NCI-H1092 (cell line): ENCODE results near the gene DMAC2L.
"Not testable (repeated sequence)": the region's sequence is repeated elsewhere in the genome, so short reads cannot be mapped to it uniquely, and the experiment has no call there.

Experiments
- DNase-seq: peaks from one replicate; lab custom pipeline; 2025; lab: John Stamatoyannopoulos, UW

The DMAC2L gene, protein sequence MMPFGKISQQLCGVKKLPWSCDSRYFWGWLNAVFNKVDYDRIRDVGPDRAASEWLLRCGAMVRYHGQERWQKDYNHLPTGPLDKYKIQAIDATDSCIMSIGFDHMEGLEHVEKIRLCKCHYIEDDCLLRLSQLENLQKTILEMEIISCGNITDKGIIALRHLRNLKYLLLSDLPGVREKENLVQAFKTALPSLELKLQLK

DNA sequence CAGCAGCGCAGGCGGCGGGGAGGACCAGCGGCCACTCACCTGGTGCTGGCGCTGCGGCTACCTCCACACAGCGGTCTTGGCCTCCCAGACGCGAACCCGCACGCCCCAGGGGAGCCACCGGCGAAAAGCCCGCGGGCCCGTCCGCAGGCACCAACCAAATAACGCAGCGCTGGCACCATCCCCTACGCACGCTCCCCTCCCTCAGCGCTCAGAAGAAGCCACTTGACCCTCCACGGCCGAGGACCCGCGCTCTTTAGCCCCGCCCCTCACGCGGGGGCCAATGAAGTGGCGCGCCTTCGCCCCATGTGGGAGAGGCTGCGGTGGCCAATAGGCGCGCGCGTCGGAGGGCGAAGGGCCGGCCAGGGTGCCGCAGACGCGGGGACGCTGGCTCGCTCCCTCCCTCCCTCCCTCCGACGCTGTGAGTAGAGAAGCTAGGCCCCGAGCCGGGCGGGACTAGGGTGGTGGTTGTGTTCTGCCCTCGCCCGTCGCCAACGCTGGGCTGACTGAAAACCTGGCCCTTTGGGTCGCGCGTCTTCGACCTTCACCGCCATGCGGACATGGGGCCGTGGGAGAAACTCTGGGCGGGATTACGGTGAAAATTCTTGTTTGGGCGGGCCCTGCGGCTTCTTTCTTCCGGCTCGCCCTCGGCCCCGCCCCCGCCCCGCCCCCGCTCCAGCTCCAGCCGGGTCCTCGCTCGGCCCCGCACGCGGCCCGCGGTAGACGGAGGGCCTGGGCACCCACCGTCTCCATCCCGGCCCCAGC lies at the start of gene DMAC2L, which contains the start of gene L2HGDH:
DMAC2L (plus strand) TSS at position 353 of the 762 bp plus-strand sequence. CDS start 9,164 bp downstream, outside the sequence.
L2HGDH (minus strand) TSS at position 258 of the 762 bp plus-strand sequence; CDS start at position 179, 79 bp downstream.
- DNase-seq = peak; percentile 97

DNA sequence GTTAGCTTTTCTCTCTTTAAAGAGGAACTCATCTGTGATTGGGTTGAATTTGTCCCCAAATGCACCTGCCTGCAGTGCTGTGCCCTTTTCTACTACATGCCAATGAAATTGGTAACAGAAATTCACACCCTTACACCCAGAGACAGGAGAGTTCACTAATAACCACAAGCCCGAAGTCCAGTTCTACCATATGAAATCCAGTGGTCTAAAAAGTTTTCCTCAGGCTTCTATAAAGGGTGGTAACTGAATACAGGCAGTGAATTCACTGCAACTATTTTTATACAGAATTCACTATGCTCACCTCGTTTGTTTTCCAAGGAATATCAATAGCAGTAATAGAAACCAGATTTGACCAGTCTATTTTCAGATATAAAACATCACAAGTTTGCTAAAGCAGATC lies 49.3 kb upstream of the DMAC2L start:
- no peak for DNase-seq

DNA sequence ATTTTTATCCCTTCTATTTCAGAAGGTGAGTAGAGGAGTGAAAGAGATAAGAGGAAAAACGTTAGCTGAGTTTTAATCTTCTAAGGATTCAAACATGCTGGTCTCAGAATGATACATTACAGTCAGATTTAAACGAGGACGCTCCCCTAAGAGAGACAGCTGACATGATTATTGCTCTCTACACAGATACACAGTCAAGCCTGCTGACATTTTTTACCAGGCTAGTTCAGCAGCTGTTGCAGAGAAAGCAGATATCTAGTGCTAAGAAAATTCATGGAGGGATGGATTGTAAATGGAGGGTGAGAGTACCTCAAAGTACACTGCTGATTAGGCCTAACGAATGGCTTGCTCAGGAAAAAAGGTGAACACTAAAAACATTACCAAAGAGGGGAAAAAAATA lies 48.8 kb upstream of the DMAC2L start:
- DNase-seq = no peak

DNA sequence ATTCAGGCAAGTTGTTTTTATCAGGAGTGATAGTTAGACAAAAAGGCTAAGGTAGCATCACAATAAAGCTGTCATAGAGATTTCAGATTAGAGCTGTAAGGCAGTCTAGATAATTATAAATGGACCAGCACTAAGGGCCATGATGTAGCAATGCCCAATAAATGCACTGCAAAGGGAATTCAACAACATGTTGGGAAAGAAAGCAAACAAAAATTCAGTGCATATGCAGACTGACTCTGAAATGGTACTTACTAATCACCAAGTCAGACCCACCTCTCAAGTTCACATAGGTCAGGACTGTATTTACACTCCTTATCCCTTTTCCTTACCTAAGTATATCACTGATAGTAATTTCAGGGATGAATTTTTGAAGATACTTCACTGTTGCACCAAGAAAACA lies 47.1 kb upstream of the DMAC2L start:
- no peak for DNase-seq

DNA sequence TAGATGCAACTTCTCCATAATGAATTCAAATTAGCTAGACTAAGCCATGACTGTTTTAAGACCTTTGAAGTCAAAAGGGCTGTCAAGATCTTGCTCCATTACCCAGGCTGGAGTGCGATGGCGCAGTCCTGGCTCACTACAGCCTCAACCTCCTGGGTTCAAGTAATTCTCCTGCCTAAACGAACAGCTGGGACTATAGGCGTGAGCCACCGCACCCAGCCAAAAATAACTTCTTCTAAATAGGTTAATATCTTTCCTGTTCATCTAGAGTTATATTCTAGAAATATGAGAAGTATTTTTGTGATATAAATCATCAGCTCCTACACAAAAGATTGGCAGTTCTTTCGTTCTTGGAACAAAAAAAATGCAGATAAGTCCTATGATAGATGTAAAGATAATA lies 41.2 kb upstream of the DMAC2L start:
- DNase-seq = no peak

DNA sequence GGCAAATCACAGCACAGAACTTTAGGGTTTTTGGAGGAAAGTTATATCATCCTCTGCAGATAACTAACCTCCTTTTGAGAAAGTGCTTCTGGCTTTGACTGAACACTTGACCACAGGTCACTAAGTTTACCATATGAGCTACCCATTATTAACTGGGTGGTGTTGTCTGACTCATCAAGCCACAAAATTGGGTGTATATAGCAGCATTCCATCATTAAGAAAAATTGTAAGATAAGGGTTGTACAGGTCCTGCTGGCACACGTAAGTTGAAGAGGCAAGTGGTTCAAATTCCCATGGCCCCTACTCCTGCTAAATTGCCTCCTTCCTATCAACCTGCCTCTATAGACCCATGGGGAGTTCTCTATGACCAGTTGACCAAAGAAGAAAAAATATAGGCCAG lies 39.6 kb upstream of the DMAC2L start:
- DNase-seq = no peak

DNA sequence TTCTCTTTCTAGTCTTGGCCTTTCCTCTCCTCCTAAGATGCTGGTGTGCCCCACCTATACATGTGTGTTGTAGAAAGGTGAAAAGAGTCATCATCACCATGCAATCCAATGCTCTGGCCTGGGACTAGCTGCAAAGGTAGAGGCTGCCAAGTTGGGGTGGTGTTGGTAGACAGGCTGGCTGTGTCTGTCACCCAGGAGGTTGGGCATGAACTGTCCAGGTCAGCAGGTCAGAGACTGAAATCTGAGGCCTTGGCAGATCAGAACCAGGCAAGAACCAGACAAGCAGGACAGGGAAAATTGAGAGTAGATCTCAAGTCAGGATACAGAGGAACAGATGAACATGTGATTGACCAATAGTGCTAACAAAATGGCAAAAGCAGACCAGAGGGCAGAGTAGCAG lies 26.3 kb upstream of the DMAC2L start:
- DNase-seq = no peak

DNA sequence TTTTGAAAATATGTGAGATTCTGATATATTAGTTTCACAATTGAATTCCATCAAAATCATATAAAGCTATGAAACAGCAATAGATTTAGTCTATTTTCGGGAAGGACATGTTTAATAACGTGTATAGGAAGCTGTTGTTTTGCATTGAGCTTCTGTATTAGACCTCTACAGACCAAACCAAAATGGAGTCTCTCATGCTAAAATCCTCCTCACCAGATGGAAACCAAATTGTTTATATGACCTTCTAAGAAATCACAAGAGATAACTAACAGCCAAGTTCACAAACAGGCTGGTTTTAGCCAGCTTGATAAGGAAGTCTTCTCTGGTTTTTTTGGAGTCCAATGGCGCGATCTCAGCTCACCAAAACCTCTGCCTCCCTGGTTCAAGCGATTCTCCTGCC lies 24.0 kb upstream of the DMAC2L start:
- no peak for DNase-seq

DNA sequence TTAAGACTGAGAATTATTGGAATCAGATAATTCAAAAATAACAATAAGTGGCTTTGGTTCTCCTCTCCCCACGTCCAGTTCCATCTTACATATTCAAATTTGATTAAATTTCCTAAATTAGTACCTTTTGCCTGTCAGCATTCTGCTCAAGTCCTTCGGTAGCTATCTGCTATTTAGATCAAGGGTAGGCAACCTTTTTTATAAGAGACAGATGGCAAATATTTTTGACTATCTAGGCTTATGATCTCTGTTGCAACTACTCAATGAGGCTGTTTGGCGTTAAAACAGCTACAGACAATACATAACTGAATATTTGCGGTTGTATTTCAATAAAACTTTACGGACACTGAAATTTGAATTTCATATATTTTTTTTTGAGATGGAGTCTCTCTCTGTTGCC lies 21.8 kb upstream of the DMAC2L start:
- no peak for DNase-seq

DNA sequence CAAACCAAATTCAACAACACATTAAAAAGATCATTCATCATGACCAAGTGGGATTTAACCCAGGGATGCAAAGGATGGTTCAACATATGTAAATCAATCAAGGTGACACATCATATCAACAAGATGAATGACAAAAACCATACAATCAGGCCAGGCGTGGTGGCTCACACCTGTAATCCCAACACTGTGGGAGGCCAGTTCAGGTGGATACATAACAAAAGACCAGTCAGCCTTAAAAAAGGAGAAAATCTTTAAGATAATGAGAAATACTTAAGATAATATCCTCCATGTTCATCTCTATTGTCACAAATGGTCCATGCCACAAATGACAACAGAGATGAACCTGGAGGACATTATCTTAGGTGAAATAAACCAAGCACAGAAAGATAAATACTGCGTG lies 12.5 kb upstream of the DMAC2L start:
- no peak for DNase-seq

DNA sequence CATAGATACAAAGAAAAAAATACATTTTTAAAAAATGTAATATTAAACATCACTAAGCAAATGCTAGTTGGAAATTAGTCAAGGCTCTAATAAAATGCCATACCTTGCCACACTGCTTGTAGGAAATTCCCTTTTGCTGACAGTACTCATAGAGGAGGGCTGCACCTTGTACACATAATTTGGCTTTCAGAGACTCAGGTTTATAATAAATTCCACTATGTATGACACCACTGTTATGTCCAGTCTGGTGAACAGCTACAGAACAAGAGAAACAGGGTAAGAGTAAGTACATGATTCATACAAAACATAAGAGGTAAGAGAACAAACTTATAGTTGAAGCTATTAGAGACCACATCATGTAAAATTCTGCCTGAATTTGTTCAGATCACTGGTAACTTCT lies 10.2 kb upstream of the DMAC2L start:
- no peak for DNase-seq

DNA sequence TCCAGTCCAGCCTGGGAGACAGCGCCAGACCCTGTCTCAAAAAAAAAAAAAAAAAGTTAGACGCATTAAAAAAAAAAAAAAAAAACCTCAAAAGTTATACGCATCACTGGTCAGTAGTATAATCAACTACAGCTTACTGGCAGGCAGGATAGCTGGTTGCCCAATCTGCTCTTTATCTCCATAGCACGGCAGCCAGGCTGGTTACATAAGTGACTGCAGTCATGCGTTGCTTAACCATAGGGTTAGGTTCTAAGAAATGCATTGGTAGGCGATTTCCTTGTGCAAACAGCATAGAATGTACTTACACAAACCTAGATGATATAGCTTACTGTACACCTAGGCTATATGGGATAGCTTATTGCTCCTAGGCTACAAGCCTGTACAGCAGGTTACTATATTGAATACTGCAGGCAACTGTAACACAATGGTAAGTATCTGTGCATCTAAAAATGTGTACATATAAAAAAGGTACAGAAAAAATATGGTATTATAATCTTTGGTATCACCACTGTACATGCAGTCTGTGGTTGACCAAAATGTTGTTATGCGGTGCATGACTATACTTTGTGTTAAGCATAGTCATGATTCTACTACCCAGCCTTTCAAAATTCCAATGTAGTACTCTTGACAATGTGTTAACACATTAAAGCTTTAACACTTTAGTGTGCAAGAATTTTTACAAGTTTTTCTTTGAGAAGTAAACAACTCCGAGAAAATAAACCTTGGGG lies 8.2 kb upstream of the DMAC2L start:
- no peak for DNase-seq

DNA sequence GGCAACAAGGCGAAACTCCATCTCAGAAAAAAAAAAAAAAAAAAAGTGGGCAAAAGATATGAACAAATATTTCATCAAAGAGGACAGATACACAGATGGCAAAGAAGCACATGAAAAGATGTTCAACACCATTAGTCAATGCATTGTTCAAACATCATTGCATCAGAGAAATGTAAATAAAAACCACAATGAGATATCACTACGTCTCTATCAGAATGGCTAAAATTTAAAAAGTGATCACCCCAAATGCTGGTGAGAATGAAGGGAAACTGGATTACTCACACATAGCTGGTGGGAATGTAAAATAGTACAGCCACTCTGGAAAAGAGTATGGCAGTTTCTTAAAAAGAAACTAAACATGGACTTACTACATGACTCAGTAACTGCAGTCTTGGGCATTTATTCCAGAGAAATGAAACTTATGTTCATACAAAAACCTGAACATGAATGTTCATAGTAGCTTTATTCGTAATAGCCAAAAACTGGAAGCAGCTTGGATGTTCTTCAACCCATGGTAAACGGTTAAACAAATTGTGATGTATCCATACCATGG lies 3.7 kb upstream of the DMAC2L start:
- DNase-seq = no peak

DNA sequence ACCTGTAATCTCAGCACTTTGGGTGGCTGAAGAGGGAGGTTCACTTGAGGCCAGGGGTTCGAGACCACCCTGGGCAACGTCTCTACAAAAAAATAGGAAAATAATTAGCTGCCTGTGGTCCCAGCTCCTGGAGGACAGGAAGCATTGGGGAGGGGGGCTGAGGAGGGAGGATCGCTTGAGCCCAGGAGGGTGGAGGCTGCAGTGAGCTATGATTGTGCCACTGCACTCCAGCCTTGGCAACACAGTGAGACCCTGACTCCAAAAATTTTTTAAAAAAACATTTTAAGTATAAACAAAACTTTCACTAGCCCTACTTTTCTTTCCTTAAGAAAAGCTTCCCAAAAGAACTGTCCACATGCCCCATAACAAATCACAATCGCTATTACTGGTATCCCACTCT lies 1.7 kb upstream of the DMAC2L start:
- no peak for DNase-seq

DNA sequence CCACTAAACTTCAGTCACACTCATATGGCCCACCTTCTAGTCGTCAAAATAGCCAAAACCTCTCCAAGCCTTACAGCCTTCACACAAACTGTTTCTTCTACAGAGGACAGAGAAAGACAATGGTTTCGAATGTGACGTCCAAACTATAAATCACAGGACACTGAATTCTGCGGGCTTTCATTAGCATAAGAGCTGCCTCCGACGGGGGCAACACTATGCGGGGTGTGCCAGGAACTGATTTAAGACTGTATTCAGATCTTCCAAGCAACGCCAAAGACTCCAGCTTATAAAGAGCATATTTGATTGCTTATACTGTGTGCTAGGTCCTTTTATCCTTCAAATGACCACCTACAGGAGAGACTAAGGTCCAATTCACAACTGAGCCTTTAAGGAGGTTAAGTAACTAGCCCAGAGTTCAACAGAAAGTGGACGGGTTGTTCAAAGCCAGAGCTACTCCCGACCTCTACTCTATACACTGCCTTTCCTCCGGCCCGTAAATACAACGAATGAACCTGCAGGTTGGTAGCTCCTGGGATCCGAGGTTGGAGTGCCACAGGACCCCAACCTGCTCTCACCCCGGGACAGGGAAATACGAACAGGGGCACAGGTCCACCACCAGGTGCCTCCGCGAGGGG lies 670 bp upstream of the DMAC2L start:
- no peak for DNase-seq

DNA sequence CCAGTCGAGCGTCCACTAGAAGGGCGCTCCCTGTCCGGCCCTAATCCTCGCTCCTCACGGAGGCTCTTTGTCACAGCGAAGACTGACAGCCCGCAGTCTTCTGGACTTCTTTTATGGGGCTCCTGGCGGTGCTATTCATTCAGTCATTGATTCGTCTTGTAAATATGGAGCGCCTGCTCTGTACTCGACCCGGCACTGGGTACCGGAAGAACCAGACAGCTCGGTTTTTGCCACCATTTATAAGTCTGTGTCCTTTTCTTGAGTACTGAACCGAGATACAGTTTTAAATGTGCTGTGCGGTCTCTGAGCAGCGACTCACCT lies 570 bp downstream of the DMAC2L start:
- DNase-seq = no peak

DNA sequence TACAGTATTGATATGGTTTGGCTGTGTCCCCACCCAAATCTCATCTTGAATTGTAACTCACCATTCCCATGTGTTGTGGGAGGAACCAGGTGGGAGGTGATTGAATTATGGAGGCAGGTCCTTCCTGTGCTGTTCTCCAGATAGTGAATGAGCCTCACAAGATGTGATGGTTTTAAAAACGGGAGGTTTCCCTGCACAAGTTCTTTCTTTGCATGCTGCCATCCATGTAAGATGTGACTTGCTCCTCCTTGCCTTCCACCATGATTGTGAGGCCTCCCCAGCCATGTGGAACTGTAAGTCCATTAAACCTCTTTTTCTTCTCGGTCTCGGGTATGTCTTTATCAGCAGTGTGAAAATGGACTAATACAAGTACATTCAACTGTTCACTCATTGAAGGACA lies 2.0 kb downstream of the DMAC2L start:
- not testable (repeated sequence) for DNase-seq

DNA sequence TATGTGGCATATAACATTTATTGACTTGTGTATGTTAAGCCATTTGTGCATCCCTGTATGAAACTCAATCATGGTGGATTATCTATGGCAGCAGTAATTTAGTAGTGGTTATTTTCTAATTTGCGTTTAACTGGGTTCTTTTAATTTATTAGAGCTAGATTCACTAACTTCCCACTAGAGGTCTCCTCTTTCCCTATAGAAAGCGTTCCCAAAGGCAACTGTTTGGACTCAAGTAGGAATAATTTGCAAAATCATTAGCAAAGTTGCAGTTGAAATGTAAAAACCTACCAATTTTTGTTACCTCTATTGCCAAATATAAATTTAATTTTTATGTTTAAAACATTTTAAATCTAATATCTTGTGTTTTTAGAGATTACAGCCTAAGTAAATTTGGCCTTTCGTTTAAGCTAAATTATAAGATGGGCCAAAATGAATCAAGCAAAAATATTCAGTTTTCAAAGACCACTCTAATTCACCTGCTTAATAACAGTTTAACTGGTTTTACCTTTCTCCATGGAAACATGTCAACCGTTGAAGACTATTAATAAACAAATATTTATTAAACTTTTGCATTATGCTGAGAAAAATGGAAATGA lies 6.0 kb downstream of the DMAC2L start:
- no peak for DNase-seq

DNA sequence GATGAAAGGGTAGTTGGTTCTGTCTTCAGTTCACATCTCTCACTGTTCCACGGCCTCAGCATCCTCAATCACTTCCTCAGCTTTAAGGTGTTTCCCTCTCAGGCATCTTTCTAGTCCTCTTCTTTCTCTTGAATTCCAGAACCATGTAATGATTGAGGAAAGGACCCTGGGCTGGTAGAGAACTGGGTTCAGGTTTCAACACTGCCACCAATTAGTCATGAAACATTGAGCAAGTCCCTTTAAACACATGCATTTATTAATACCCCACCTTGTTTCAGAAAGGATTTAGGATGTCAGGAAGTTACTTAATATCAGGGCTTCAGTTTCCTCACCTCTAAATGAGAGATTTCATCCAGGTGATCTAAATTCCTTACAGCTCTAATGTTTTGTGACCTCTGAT lies 7.2 kb downstream of the DMAC2L start:
- DNase-seq = no peak

DNA sequence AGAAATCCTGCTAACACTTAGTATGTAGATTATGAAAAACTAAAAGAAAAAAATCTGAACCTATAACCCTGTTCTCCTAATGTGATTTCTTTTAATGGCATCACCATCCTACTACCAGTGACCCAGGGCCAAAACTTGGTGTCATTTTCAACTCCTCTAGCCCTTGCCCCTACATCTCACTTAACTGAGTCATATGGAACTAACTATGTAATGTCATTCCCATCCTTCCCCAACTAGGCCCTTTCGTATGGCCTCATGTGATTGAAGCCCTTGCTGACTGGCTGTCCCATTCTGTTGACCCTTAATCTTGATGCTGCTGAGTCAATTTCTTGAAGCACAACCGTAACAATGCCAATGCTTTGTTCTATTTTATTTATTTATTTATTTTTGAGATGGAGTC lies 7.6 kb downstream of the DMAC2L start:
- no peak for DNase-seq

DNA sequence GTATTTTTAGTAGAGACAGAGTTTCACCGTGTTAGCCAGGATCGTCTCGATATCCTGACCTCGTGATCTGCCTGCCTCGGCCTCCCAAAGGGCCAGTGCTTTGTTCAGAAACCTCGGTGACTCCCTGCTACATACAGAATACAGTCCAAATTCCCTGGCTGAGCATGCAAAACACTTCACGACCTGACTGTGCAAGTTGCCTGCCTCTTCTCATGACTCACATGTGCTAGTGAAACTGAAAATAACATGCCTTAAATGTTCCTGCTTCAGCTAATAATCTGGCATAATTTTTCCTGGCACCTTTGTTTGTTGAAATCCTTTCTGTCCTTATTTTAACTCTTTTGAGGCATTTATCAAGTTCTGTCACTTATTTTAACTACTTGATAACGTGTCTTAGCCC lies 8.2 kb downstream of the DMAC2L start:
- no peak for DNase-seq

DNA sequence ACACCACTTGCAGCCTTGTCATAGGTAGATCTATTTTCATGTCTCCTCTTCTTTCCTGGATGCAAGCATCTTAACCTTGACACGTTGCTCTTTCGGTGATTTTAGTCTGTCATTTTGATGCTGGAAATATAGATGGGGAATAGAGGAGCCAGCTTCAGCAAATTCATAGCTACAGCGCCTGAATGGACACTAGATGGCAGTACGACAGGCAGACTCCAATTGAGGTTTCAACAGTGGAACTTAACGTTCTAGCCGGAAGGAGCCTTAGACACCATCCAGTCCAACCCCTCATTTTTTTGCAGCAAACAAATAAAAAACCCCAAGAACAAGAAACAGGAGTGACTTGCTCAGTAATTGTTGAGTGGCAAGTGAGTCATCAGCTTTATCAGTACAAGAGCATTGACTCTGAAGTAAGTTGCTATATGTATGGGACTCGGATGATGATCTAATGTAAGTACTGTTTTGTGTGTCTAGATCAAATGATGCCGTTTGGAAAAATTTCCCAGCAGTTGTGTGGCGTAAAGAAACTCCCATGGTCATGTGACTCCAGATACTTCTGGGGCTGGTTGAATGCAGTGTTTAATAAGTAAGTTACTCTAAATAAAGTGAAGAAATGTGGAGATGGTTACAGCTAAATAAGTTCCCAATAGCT lies 9.0 kb downstream of the DMAC2L start:
- peak; percentile 51 for DNase-seq
